HepG2 (cell line): ENCODE data around the gene PTK7. TPM values are rescaled to one million over a fixed set of nuclear protein-coding genes. Genes with fewer than 3 reads are reported as not detected.

ENCODE experiments used
- ARNT2 ChIP-seq: sonication (generic); formaldehyde crosslinking; IDR thresholded peaks from 2 replicates; pipeline ENCODE4 v1.8.0; 2022; ENCODE audit warnings: mild to moderate bottlenecking, low read depth, missing genetic modification reagents, moderate library complexity
- BRD4 ChIP-seq: sonication (generic); formaldehyde crosslinking; IDR thresholded peaks from 2 replicates; pipeline ENCODE4 v1.4.0; 2020; ENCODE audit warnings: missing genetic modification reagents
- CEBPZ ChIP-seq: IDR thresholded peaks from 2 replicates; pipeline ENCODE4 v1.6.1; 2012; ENCODE audit warnings: low read length, improper control_type of control experiment
- CENPX ChIP-seq: sonication (generic); formaldehyde crosslinking; IDR thresholded peaks from 2 replicates; pipeline ENCODE4 v1.9.0; 2021; ENCODE audit warnings: mild to moderate bottlenecking, missing genetic modification reagents, moderate library complexity
- HNRNPLL ChIP-seq: fragments of 200-400 bp; formaldehyde crosslinking; IDR thresholded peaks from 2 replicates; pipeline ENCODE4 v1.6.1; 2017; ENCODE audit warnings: mild to moderate bottlenecking, low read depth, low read length; ENCODE audit not compliant: poor library complexity, severe bottlenecking
- KDM3A ChIP-seq: IDR thresholded peaks from 2 replicates; pipeline ENCODE4 v1.6.1; 2018; ENCODE audit warnings: low read depth, missing compliant biosample characterization
- NR2F1 ChIP-seq, 2 experiments: fragments of 450-650 bp in 1 of 2; formaldehyde crosslinking in 1 of 2; IDR thresholded peaks; 2 replicates each; pipeline versions ENCODE4 v1.5.0 to v1.6.1; 2016 to 2020; ENCODE audit warnings: mild to moderate bottlenecking in 1 of 2, missing compliant biosample characterization in 1 of 2, missing genetic modification reagents in 1 of 2, moderate library complexity in 1 of 2
- SKI ChIP-seq: fragments of 450-650 bp; IDR thresholded peaks from one replicate; pipeline ENCODE4 v1.6.1; 2018; ENCODE audit warnings: mild to moderate bottlenecking; ENCODE audit not compliant: partially characterized antibody
- SP1 ChIP-seq, 2 experiments: fragments of 450-650 bp in 1 of 2; sonication (generic) in 1 of 2; formaldehyde crosslinking in 1 of 2; IDR thresholded peaks; 2 replicates each; pipeline versions ENCODE4 v1.4.0 to v1.6.1; 2016 to 2020; ENCODE audit warnings: missing genetic modification reagents in 1 of 2
- TFDP1 ChIP-seq: IDR thresholded peaks from 2 replicates; pipeline ENCODE4 v1.6.1; 2016; ENCODE audit warnings: missing compliant biosample characterization, missing genetic modification reagents, borderline replicate concordance
- TP53 ChIP-seq: sonication (generic); formaldehyde crosslinking; conservative IDR thresholded peaks from 2 replicates; pipeline ENCODE4 v1.4.0; 2020; ENCODE audit warnings: missing genetic modification reagents
- TSC22D2 ChIP-seq: sonication (generic); formaldehyde crosslinking; IDR thresholded peaks from 2 replicates; pipeline ENCODE4 v1.5.1; 2020; ENCODE audit warnings: missing genetic modification reagents, mild to moderate bottlenecking, borderline replicate concordance
- ZBTB8A ChIP-seq: sonication (generic); formaldehyde crosslinking; IDR thresholded peaks from 2 replicates; pipeline ENCODE4 v1.4.0; 2020; ENCODE audit warnings: mild to moderate bottlenecking, low read depth, missing genetic modification reagents, borderline replicate concordance
- ZMAT3 ChIP-seq: sonication (generic); formaldehyde crosslinking; conservative IDR thresholded peaks from 2 replicates; pipeline ENCODE4 v1.7.0; 2021; ENCODE audit warnings: missing genetic modification reagents
- ZNF260 ChIP-seq: sonication (generic); formaldehyde crosslinking; IDR thresholded peaks from 2 replicates; pipeline ENCODE4 v1.4.0; 2020; ENCODE audit warnings: missing genetic modification reagents, low read depth, mild to moderate bottlenecking, borderline replicate concordance
- ZNF484 ChIP-seq: sonication (generic); formaldehyde crosslinking; IDR thresholded peaks from 2 replicates; pipeline ENCODE4 v1.5.1; 2020; ENCODE audit warnings: mild to moderate bottlenecking, low read depth, missing genetic modification reagents, borderline replicate concordance
- ZNF629 ChIP-seq: sonication (generic); formaldehyde crosslinking; conservative IDR thresholded peaks from 2 replicates; pipeline ENCODE4 v1.5.0; 2020; ENCODE audit warnings: missing genetic modification reagents
- ZNF644 ChIP-seq: IDR thresholded peaks from 2 replicates; pipeline ENCODE4 v1.6.1; 2016; ENCODE audit warnings: low read depth
- ZNF761 ChIP-seq: sonication (generic); formaldehyde crosslinking; conservative IDR thresholded peaks from 2 replicates; pipeline ENCODE4 v1.4.0; 2020; ENCODE audit warnings: mild to moderate bottlenecking, missing genetic modification reagents
- ZNF788 ChIP-seq: sonication (generic); formaldehyde crosslinking; IDR thresholded peaks from 2 replicates; pipeline ENCODE4 v1.5.0; 2020; ENCODE audit warnings: mild to moderate bottlenecking, missing genetic modification reagents, borderline replicate concordance
- ZXDC ChIP-seq: sonication (generic); formaldehyde crosslinking; IDR thresholded peaks from 2 replicates; pipeline ENCODE4 v1.5.0; 2020; ENCODE audit warnings: mild to moderate bottlenecking, missing genetic modification reagents
- polyA plus RNA-seq, 8 experiments: library from polyadenylated mRNA; depleted of rRNA in 3 of 8; stranded (reverse) in 7 of 8; unstranded in 1 of 8; fragments of >200 nt; fragmentation: Illumina TruSeq in 4 of 8; extraction: Trizol in 4 of 8; gene quantifications; 2 replicates each; pipeline versions ENCODE4 v1.2.1 to v1.2.3, GENCODE V29; 2011 to 2016; ENCODE audit warnings: low read depth in 4 of 8, missing spikeins in 1 of 8, mixed read lengths in 1 of 8; ENCODE audit not compliant: insufficient read depth in 1 of 8
- total RNA-seq, 5 experiments: library from RNA; depleted of rRNA; stranded (reverse); fragments of >200 nt; fragmentation: Illumina TruSeq; extraction: Trizol; gene quantifications; 2 replicates each; pipeline ENCODE4 v1.2.3, GENCODE V29; 2016; ENCODE audit warnings: low read depth in 1 of 5

PTK7 gene
- total and polyA plus RNA-seq, 2 of the 13 experiments (the other 11 are each of a cell fraction or from before 2014, with no cell fraction given): 98.5 to 99.8 TPM

DNA sequence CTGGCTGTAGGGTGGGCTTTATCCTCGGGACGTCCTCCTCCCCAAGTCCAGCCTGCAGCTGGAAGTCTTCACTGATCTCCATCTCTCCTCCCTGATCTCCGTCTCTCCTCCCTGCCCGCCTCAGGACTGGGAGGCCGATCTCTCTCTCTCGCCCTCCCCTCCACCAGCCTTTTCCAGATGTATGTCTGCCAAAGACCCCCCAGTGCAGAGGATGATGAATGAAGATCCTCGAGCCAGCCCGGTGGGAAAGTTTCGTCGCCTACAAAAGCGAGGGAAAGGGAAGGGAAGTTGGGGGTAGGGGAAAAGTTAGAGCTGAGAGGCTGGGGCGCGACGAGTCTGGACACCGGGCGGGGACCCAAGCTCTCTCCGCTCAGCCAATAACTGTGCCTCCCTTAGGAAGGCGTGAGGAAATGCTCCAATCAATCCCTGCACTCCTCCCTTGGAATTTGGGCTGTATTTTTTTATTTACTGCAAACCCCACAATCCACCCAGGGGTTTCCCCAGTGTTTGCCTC lies 94.4 kb downstream of the PTK7 start (continued):
- TF ChIP-seq ARNT2 (CRISPR knock-in tag) (no peak), HNRNPLL (no peak), ZNF788 (CRISPR knock-in tag) (no peak), ZXDC (CRISPR knock-in tag) (no peak), ZNF260 (CRISPR knock-in tag) (no peak), KDM3A (CRISPR knock-in tag) (peak; percentile 69; the same call in 1 of the 2 replicates), SP1 (IDR thresholded peaks at IDR 0.05) (no peak), SP1 (CRISPR knock-in tag; IDR thresholded peaks at IDR 0.05) (no peak), NR2F1 (CRISPR knock-in tag; IDR thresholded peaks at IDR 0.05) (no peak), ZNF761 (CRISPR knock-in tag) (no peak), CENPX (CRISPR knock-in tag) (no peak), TSC22D2 (CRISPR knock-in tag) (no peak), TFDP1 (CRISPR knock-in tag) (peak; percentile 66; the same call in 1 of the 2 replicates), BRD4 (CRISPR knock-in tag) (0 out of 2 replicates have a peak, but pooled peaks have one; percentile 38), ZBTB8A (CRISPR knock-in tag) (peak; percentile 50; the same call in 1 of the 2 replicates), ZNF484 (CRISPR knock-in tag) (no peak), CEBPZ (no peak), SKI (no peak), ZNF644 (CRISPR knock-in tag) (no peak), ZNF629 (CRISPR knock-in tag) (no peak), ZMAT3 (CRISPR knock-in tag) (no peak), TP53 (CRISPR knock-in tag) (no peak)
